ENCODE results near the gene ATF1. TPM values are rescaled to one million over a fixed set of nuclear protein-coding genes. Genes with fewer than 3 reads are reported as not detected.

ATF1 gene
- total and polyA plus RNA-seq, 2 of the 8 experiments (the other 6 are each of a cell fraction or from before 2014, with no cell fraction given): 23.2 to 41.8 TPM

GRCh38 chr12:50862316-50862715 lies 98.4 kb downstream of the ATF1 start (continued):
- TF ChIP-seq SAP30 (IDR thresholded peaks at IDR 0.05; ENCODE audit: insufficient read depth, insufficient replicate concordance, low read length) (no peak), POU5F1 (IDR thresholded peaks at IDR 0.05; ENCODE audit: low read depth, low read length) (no peak), FOSL1 (IDR thresholded peaks at IDR 0.05; ENCODE audit: insufficient read depth, low read depth, low read length) (no peak), BRCA1 (IDR thresholded peaks at IDR 0.05; ENCODE audit: low read depth, low read length) (no peak), POLR2AphosphoS5 (IDR thresholded peaks at IDR 0.05; ENCODE audit: low read depth, low read length) (no peak), TEAD4 (IDR thresholded peaks at IDR 0.05; ENCODE audit: low read depth, low read length) (no peak), TCF12 (IDR thresholded peaks at IDR 0.05; ENCODE audit: low read depth, low read length) (no peak), POLR2A (IDR thresholded peaks at IDR 0.05; ENCODE audit: control extremely low read depth in 1 of 2, low read depth in 2 of 2, low read length in 2 of 2) (no peak)
